IPS DF 4.7 (cell line): Measurements from ENCODE around the gene SLC15A1.
A peak's percentile ranks its signal among the peaks of the same experiment; 100 is the strongest.
"Not testable (repeated sequence)": the region's sequence is repeated elsewhere in the genome, so short reads cannot be mapped to it uniquely, and the experiment has no call there.

Experiments
- DNase-seq: peaks from one replicate; pipeline ENCODE4 v3.0.0-alpha.2; 2013; ENCODE audit warnings: low spot score; ENCODE audit errors: extremely low read depth

SLC15A1 gene

GRCh38 chr13:98658131-98658530 is 94.3 kb downstream of the SLC15A1 start:
- DNase-seq: no peak

- DNase-seq: no peak
Measured at GRCh38 chr13:98657506-98658085, 94.9 kb downstream of the SLC15A1 start.

GRCh38 chr13:98656223-98656622 is 96.2 kb downstream of the SLC15A1 start:
- DNase-seq: no peak

GRCh38 chr13:98653463-98653985 is 98.9 kb downstream of the SLC15A1 start:
- DNase-seq: peak; percentile 85

- no peak for DNase-seq
Measured at GRCh38 chr13:98652721-98653462, 99.6 kb downstream of the SLC15A1 start.

GRCh38 chr13:98652276-98652675 is 100.2 kb downstream of the SLC15A1 start:
- no peak for DNase-seq

- no peak for DNase-seq
Measured at GRCh38 chr13:98651744-98652143, 100.7 kb downstream of the SLC15A1 start.

GRCh38 chr13:98650396-98651107 is 101.9 kb downstream of the SLC15A1 start:
- DNase-seq: no peak

- DNase-seq: no peak
Measured at GRCh38 chr13:98649861-98650260, 102.6 kb downstream of the SLC15A1 start.

- no peak for DNase-seq
Measured at GRCh38 chr13:98648686-98649085, 103.8 kb downstream of the SLC15A1 start.

- DNase-seq: no peak
Measured at GRCh38 chr13:98648141-98648540, 104.3 kb downstream of the SLC15A1 start.

GRCh38 chr13:98647121-98647520 is 105.4 kb downstream of the SLC15A1 start:
- DNase-seq: no peak

- DNase-seq: no peak
Measured at GRCh38 chr13:98643479-98643878, 109.0 kb downstream of the SLC15A1 start.

GRCh38 chr13:98641075-98641474 is 111.4 kb downstream of the SLC15A1 start:
- DNase-seq: no peak

- DNase-seq: not testable (repeated sequence)
Measured at GRCh38 chr13:98639785-98640184, 112.7 kb downstream of the SLC15A1 start.

- not testable (repeated sequence) for DNase-seq
Measured at GRCh38 chr13:98638352-98638751, 114.1 kb downstream of the SLC15A1 start.
